ENCODE measurements around the gene INSR.
A peak's percentile ranks its signal among the peaks of the same experiment; 100 is the strongest.

The INSR gene

GRCh38 chr19:7303470-7303869 is 9.3 kb upstream of the INSR start:
- no peak overlapping the region for H3K4me3 ChIP-seq (ENCODE audit: low read depth, low read length)
- no peak for DNase-seq
- H3K9me3 ChIP-seq, result no peaks in the 10 kb centered on the region
- H3K36me3 ChIP-seq, result no peaks in the 10 kb centered on the region
- TF ChIP-seq, protein P1, sequence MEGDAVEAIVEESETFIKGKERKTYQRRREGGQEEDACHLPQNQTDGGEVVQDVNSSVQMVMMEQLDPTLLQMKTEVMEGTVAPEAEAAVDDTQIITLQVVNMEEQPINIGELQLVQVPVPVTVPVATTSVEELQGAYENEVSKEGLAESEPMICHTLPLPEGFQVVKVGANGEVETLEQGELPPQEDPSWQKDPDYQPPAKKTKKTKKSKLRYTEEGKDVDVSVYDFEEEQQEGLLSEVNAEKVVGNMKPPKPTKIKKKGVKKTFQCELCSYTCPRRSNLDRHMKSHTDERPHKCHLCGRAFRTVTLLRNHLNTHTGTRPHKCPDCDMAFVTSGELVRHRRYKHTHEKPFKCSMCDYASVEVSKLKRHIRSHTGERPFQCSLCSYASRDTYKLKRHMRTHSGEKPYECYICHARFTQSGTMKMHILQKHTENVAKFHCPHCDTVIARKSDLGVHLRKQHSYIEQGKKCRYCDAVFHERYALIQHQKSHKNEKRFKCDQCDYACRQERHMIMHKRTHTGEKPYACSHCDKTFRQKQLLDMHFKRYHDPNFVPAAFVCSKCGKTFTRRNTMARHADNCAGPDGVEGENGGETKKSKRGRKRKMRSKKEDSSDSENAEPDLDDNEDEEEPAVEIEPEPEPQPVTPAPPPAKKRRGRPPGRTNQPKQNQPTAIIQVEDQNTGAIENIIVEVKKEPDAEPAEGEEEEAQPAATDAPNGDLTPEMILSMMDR (IDR thresholded peaks at IDR 0.05; ENCODE audit: low read depth, low read length), result no peak
- peaks cover 15% of the 10 kb centered on the region for H3K27me3 ChIP-seq
- no peaks in the 10 kb centered on the region for H3K4me1 ChIP-seq

DNA sequence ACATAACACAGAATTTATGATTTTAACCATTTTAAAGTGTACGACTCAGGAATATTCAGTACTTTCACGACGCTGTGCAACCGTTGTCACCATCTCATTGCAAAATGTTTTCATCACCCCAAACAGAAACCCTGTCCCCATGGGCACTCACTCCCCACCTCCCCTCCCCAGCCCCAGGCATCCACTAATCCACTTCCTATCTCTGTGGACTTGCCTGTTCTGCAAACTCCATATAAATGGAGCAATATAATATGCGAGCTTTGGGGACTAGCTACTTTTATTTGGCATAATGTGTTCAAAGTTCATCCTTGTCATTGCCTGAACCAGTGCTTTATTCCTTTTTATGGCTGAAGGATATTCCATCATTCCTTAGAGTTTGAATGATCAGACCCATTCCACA is 7.3 kb upstream of the INSR start:
- TF ChIP-seq, protein P1 (IDR thresholded peaks at IDR 0.05; ENCODE audit: low read depth, low read length), result no peak
- H3K4me1 ChIP-seq, result no peaks in the 10 kb centered on the region
- no peaks in the 10 kb centered on the region for H3K36me3 ChIP-seq
- H3K9me3 ChIP-seq, result no peaks in the 10 kb centered on the region
- no peak overlapping the region for H3K4me3 ChIP-seq (ENCODE audit: low read depth, low read length)
- DNase-seq, result no peak
- H3K27me3 ChIP-seq, result peaks cover 22% of the 10 kb centered on the region

- TF ChIP-seq, protein P1 (IDR thresholded peaks at IDR 0.05; ENCODE audit: low read depth, low read length), result no peak
- H3K4me1 ChIP-seq, result no peaks in the 10 kb centered on the region; the same call in 1 of the 2 replicates
- H3K36me3 ChIP-seq, result no peaks in the 10 kb centered on the region
- H3K4me3 ChIP-seq (ENCODE audit: low read depth, low read length), result no peak overlapping the region
- peaks cover 17% of the 10 kb centered on the region for H3K27me3 ChIP-seq
- H3K9me3 ChIP-seq, result no peaks in the 10 kb centered on the region
- no peak for DNase-seq
Observed at GRCh38 chr19:7297742-7298141, 3.5 kb upstream of the INSR start.

DNA sequence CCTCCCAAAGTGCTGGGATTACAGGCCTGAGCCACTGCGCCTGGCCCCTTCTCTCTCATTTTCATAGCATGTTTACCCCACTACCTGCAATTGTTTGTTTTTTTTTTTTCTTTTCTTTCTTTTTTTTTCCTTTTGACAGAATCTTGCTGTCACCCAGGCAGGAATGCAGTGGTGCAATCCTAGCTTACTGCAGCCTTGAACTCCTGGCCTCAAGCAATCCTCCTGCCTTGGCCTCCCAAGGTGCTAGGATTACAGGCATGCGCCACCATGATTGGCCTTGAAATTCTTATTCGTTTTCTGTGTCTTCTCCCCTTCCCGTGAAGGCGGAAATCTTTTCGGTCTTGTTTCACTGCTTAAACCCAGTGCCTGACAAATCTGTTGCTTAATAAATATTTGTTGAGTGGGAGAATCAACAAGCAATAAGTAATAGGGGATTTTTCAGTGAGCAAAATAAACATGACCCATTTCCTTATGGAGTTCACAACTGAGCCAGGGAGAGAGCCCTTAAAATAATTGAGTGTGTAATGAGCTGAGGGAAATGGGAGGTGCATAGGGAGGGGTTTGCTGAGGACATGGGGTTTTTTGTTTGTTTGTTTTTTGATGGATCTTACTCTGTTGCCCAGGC is 1.8 kb upstream of the INSR start:
- TF ChIP-seq, protein P1 (IDR thresholded peaks at IDR 0.05; ENCODE audit: low read depth, low read length), result no peak
- Histone ChIP-seq H3K27me3 (peaks cover 17% of the 10 kb centered on the region), H3K4me1 (no peaks in the 10 kb centered on the region; the same call in 1 of the 2 replicates), H3K9me3 (no peaks in the 10 kb centered on the region), H3K36me3 (no peaks in the 10 kb centered on the region), H3K4me3 (ENCODE audit: low read depth, low read length) (no peak overlapping the region)
- no peak for DNase-seq

DNA sequence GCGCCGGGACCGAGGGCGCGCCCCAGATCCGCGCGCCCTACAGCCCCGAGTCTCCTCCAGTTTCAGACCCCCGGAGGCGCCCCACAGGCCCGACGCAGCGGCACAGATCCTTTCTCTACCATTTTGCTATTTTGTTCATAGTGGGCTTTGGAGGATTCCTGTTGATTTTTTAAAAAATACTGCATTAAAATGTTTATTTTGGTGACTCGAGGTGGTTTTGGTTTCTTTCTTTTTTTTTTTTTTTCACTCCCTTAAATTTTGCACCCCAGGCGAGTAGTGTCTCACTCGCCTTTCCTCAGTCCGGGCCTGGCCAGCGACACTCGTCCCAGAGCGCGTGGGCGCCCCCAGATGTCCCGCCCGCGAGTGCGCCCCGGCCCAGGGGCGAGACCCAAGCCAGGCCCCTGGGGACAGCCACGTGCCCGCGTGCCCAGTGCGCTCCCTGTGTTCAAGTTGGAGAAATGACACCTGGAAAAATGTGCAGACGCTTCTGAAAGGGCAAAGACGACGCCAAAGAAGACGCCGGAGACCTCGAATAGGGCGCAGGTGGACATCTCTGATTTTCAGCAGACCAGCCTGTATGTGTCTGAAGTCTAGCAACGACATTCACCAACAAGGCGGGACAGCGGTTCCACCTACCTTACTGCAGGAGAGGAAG is 471 bp upstream of the INSR start:
- H3K27me3 ChIP-seq, result peaks cover 12% of the 10 kb centered on the region
- TF ChIP-seq, protein P1 (IDR thresholded peaks at IDR 0.05; ENCODE audit: low read depth, low read length), result peak; percentile 37
- H3K9me3 ChIP-seq, result no peaks in the 10 kb centered on the region
- no peaks in the 10 kb centered on the region; the same call in 1 of the 2 replicates for H3K4me1 ChIP-seq
- peak overlapping the region; percentile 62 for H3K4me3 ChIP-seq (ENCODE audit: low read depth, low read length)
- H3K36me3 ChIP-seq, result no peaks in the 10 kb centered on the region
- DNase-seq, result peak; percentile 76

Measured in BE2C (cell line).